ENCODE data around the gene ANKS3.

Gene ANKS3

DNA sequence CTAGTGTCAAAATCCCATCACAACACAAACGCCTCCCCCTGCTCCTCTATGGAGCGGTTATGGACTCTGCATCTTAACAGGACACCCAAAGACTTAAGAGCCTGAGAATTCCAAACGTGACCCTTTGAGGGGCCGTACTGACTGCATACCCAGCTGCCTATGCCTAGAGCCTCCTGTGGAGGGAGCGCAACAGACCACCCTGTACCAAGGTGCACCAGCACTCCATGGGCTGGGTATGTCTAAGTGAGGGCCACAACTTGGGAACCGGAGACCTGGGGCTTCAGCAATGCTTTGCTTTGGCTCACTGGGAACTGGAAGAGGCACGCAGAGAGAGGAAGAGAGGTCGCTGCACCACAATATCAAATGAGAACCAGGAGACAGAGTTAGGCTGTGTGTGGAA is 5.4 kb downstream of the ANKS3 start:
- Mint-ChIP-seq H3K27ac (no peak overlapping the region), H3K4me3 (no peak overlapping the region), H3K27me3 (no peaks in the 10 kb centered on the region), H3K9me3 (no peaks in the 10 kb centered on the region), H3K36me3 (peaks cover 22 to 33% of the 10 kb centered on the region in 2 donors), H3K4me1 (peaks cover 3 to 17% of the 10 kb centered on the region in 2 donors)
- ATAC-seq (replicated peaks): no peak
- no peak for DNase-seq

DNA sequence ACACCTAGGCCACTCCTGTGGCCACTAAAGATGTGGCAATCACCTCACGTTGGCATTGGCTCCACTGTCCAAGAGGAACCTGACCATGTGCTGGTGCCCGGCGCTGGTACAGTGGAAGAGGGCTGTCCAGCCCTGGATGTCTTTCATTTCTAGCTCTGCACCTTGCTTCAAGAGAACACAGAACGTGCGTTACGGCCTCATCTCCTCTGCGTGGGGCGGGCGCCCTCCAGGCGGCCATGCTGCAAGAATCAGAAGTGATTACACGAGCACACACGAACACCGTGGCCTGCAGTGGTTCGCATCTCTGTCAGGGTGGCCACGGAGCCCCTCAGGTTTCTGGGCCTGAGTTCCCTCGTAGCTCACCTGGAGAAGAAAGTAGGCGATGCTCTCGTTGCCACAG is 7.5 kb downstream of the ANKS3 start:
- no peak for ATAC-seq (replicated peaks)
- H3K27ac Mint-ChIP-seq: no peak overlapping the region

DNA sequence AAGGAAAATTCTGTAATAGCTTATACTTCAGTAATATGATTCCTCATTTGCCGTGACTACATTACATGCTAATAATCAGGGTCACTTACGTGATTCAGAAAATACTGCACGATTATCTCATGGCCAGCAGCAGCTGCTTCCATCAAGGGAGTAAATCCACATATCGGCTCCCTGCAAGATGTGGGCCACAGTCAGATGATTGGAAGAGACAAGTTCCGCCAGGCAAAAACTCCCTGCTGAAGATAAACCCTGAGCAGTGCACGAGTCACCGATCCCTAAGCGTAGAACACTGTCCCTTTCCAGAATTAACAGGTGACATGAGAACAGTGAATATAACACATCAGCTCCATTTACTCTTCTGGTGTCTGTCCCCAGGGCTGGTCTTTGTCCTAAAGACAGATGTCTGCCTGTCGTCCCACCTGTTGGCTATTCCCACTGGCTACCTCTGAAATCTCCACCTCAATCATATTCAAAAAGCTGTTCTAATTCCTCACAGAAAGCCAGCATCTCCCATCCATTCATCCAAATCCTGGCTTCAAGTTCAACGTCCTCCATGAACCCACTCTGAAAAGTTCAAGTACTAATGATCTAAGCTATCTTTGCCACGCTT is 9.3 kb downstream of the ANKS3 start:
- no peaks in the 10 kb centered on the region for H3K27me3 Mint-ChIP-seq
- H3K4me3 Mint-ChIP-seq: no peak overlapping the region
- H3K9me3 Mint-ChIP-seq: no peaks in the 10 kb centered on the region
- H3K27ac Mint-ChIP-seq: no peak overlapping the region
- peaks cover 30 to 32% of the 10 kb centered on the region in 2 donors for H3K36me3 Mint-ChIP-seq
- peaks cover 0 to 6% of the 10 kb centered on the region in 2 donors for H3K4me1 Mint-ChIP-seq
- DNase-seq (no peak), ATAC-seq (replicated peaks) (no peak)

More for the DNA sequence above, 7.5 kb downstream of the ANKS3 start:
- peaks cover 31 to 40% of the 10 kb centered on the region in 2 donors for H3K36me3 Mint-ChIP-seq
- DNase-seq: no peak
- no peak overlapping the region for H3K4me3 Mint-ChIP-seq
- H3K4me1 Mint-ChIP-seq: peaks cover 0 to 6% of the 10 kb centered on the region in 2 donors
- no peaks in the 10 kb centered on the region for H3K9me3 Mint-ChIP-seq
- no peaks in the 10 kb centered on the region for H3K27me3 Mint-ChIP-seq

DNA sequence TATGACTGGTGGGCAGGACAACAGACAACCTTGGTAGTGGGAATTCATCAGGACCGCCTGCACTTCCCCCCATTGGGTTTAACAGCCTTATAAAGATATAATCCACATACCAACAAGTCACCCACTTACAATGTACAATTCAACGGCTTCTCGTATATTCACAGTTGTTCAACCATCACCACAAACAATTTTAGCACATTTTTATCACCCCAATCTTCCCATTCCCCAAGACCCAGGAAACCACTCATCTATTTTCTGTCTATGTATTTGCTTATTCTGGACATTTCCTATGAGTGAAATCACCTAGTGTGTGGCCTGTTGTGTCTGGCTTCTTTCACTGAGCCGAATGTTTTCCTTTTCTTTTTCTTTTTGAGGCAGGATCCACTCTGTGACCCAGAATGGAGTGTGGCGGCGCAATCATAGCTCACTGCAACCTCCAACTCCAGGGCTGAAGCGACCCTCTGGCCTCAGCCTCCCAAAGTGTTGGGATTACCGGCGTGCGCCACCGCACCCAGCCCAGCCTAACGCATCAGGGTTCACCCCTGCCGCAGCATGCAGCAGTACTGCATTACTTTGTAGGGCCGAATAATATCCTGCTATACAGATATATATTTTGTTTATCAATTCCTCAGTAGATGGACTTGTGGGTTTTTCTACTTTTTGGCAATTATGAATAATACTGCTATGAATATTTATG is 10.9 kb downstream of the ANKS3 start:
- H3K9me3 Mint-ChIP-seq: no peaks in the 10 kb centered on the region
- DNase-seq (no peak), ATAC-seq (replicated peaks) (no peak)
- peaks cover 23 to 25% of the 10 kb centered on the region in 2 donors for H3K36me3 Mint-ChIP-seq
- no peak overlapping the region for H3K27ac Mint-ChIP-seq
- no peaks in the 10 kb centered on the region for H3K27me3 Mint-ChIP-seq
- H3K4me3 Mint-ChIP-seq: no peak overlapping the region
- H3K4me1 Mint-ChIP-seq: peaks cover 0 to 10% of the 10 kb centered on the region in 2 donors

GRCh38 chr16:4718466-4718865 is 15.6 kb downstream of the ANKS3 start:
- H3K27me3 Mint-ChIP-seq: no peaks in the 10 kb centered on the region
- peaks cover 16 to 30% of the 10 kb centered on the region in 2 donors for H3K36me3 Mint-ChIP-seq
- H3K4me1 Mint-ChIP-seq: peaks cover 0 to 10% of the 10 kb centered on the region in 2 donors
- DNase-seq (no peak), ATAC-seq (replicated peaks) (no peak)
- no peak overlapping the region for H3K4me3 Mint-ChIP-seq
- H3K9me3 Mint-ChIP-seq: no peaks in the 10 kb centered on the region
- H3K27ac Mint-ChIP-seq: no peak overlapping the region

- Mint-ChIP-seq H3K27ac (no peak overlapping the region), H3K9me3 (no peaks in the 10 kb centered on the region), H3K4me1 (peaks cover 0 to 10% of the 10 kb centered on the region in 2 donors), H3K36me3 (peaks cover 20 to 42% of the 10 kb centered on the region in 2 donors), H3K4me3 (no peak overlapping the region), H3K27me3 (no peaks in the 10 kb centered on the region)
- DNase-seq (no peak), ATAC-seq (replicated peaks) (no peak)
These were observed 19.1 kb downstream of the ANKS3 start for GRCh38 chr16:4714996-4715395.

- ATAC-seq (replicated peaks): no peak
- Mint-ChIP-seq H3K9me3 (no peaks in the 10 kb centered on the region), H3K27ac (no peak overlapping the region), H3K36me3 (peaks cover 26 to 46% of the 10 kb centered on the region in 2 donors), H3K4me1 (peaks cover 0 to 7% of the 10 kb centered on the region in 2 donors), H3K27me3 (no peaks in the 10 kb centered on the region), H3K4me3 (no peak overlapping the region)
- DNase-seq: no peak
These were observed 20.2 kb downstream of the ANKS3 start for GRCh38 chr16:4713663-4714501.

DNA sequence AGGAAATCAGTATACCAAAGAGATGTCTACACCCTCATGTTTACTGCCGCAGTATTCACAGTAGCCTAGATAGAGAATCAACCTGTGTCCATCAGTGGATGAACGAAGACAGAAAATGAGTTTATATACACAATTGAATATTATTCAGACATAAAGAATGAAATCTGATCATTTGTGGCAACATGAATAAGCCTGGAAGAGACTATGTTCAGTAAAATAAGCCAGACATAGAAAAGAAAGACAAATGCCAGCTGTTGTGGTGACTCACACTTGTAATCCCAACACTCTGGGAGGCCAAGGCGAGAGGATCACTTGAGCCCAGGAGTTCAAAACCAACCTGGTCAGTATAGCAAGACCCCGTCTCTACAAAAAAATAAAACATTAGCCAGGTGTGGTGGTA is 24.6 kb downstream of the ANKS3 start:
- H3K4me1 Mint-ChIP-seq: no peaks in the 10 kb centered on the region
- no peaks in the 10 kb centered on the region for H3K27me3 Mint-ChIP-seq
- no peak for DNase-seq
- H3K27ac Mint-ChIP-seq: no peak overlapping the region
- no peaks in the 10 kb centered on the region for H3K9me3 Mint-ChIP-seq
- H3K36me3 Mint-ChIP-seq: peaks cover 41 to 57% of the 10 kb centered on the region in 2 donors
- no peak overlapping the region for H3K4me3 Mint-ChIP-seq
- ATAC-seq (replicated peaks): no peak

DNA sequence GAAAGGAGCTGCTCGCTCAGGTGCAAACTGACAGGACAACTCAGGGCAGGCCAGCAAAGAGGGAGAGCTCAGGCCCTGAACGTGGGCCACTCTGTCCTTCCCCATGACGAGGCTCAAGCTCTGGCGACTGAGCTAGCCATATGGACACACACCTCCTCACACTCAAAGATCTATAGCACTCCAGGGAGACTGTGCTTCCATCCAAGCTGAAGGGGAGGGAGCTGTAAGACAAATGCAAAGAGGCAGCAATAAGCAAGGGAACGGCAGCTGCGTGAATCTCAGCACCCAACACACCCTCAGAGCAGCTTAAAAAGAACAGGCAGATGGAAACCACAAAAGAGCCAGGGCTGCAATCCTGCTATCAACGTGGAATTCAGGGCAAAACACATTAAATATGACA is 27.2 kb downstream of the ANKS3 start:
- no peak for DNase-seq
- Mint-ChIP-seq H3K36me3 (peaks cover 31 to 45% of the 10 kb centered on the region in 2 donors), H3K27ac (no peak overlapping the region), H3K4me3 (no peak overlapping the region), H3K27me3 (no peaks in the 10 kb centered on the region), H3K4me1 (peaks cover 0 to 4% of the 10 kb centered on the region in 2 donors), H3K9me3 (no peaks in the 10 kb centered on the region)
- no peak for ATAC-seq (replicated peaks)

DNA sequence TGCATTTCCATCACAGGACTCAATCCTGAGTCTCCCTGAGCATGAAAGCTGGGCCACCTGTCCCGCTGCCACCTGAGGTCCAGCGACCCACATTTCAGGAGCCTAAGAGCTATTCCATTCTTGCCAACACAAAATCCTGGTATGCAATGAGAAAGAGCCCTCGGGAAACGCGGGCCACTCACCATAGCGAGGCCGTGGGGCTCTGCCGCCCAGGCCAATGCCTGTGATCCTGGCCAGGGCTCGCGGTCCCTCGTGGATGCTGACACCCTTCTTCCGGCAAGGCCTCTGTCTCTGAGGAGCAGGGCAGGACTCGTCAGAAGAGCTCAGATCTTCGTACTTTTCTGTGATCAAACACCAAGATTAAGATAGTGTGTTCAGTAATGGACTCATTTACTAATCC is 29.2 kb downstream of the ANKS3 start:
- H3K4me3 Mint-ChIP-seq: no peak overlapping the region
- no peak for ATAC-seq (replicated peaks)
- H3K4me1 Mint-ChIP-seq: peaks cover 0 to 4% of the 10 kb centered on the region in 2 donors
- DNase-seq: no peak
- no peaks in the 10 kb centered on the region for H3K27me3 Mint-ChIP-seq
- H3K27ac Mint-ChIP-seq: no peak overlapping the region
- H3K9me3 Mint-ChIP-seq: no peaks in the 10 kb centered on the region
- peaks cover 29 to 38% of the 10 kb centered on the region in 2 donors for H3K36me3 Mint-ChIP-seq

- DNase-seq (no peak), ATAC-seq (replicated peaks) (no peak)
- H3K4me3 Mint-ChIP-seq: no peak overlapping the region
- H3K27ac Mint-ChIP-seq: no peak overlapping the region
- H3K27me3 Mint-ChIP-seq: no peaks in the 10 kb centered on the region
- peaks cover 28 to 38% of the 10 kb centered on the region in 2 donors for H3K36me3 Mint-ChIP-seq
- H3K9me3 Mint-ChIP-seq: no peaks in the 10 kb centered on the region
- H3K4me1 Mint-ChIP-seq: peaks cover 0 to 4% of the 10 kb centered on the region in 2 donors
These were observed 29.6 kb downstream of the ANKS3 start for GRCh38 chr16:4704491-4704890.

DNA sequence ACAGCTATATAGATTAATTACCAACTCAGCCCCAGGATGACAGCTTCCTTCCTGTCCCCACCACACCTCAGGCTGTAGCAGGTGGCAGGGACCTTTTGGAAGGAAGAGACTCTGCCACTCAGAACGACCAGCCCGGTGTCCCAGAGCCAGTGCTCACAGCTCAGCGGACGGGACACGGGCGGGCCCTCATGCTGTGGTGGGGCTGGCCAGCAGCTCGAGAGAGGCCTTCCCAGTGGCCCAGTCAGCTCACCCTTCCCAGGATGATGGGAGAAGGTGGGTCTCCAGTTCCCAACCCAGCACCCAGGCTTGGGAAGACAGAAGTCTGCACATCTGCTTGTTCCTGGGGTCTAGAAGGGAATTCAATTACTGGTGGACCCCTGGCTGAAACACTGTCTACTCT is 30.2 kb downstream of the ANKS3 start:
- peaks cover 0 to 4% of the 10 kb centered on the region in 2 donors for H3K4me1 Mint-ChIP-seq
- ATAC-seq (replicated peaks): no peak
- no peaks in the 10 kb centered on the region for H3K9me3 Mint-ChIP-seq
- H3K36me3 Mint-ChIP-seq: peaks cover 29 to 41% of the 10 kb centered on the region in 2 donors
- no peaks in the 10 kb centered on the region for H3K27me3 Mint-ChIP-seq
- no peak overlapping the region for H3K4me3 Mint-ChIP-seq
- DNase-seq: no peak
- H3K27ac Mint-ChIP-seq: no peak overlapping the region

GRCh38 chr16:4702466-4702808 is 31.6 kb downstream of the ANKS3 start:
- H3K36me3 Mint-ChIP-seq: peaks cover 29 to 36% of the 10 kb centered on the region in 2 donors
- DNase-seq: no peak
- H3K4me1 Mint-ChIP-seq: peaks cover 0 to 4% of the 10 kb centered on the region in 2 donors

DNA sequence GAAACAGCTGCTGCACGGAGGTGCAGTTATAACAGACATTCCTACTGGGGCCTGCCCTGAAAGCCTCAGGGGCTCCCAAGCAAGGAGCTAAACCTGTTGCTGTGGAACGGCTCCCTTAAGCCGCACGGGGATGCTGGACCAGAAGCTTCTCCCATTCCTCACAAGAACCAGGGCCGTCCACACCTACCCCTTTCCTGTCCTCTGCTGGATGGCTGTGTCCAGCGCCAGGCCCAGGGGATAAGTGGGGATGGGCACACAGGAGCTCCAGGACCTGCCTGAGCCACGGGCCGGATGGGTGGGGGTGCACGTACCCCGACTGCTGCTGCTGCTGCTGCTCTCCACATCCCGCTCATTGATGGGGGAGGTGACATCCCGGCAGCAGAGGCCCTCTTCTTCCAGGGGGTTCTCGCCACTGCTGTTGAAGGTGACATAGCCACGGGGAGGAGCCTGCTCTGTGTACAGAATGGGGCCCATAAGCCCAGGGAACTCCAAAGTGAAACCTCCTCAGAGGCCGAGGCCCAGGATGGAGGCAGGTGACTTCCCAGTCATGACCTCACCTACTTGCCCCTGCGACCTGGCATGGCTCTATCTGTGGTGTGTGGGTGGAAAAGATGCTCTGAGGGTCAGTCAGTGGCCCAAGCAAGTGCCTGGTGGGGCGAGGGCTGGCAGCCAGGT is 32.1 kb downstream of the ANKS3 start:
- ATAC-seq (replicated peaks) (no peak), DNase-seq (no peak)
- Mint-ChIP-seq H3K27me3 (no peaks in the 10 kb centered on the region), H3K9me3 (no peaks in the 10 kb centered on the region), H3K4me3 (no peak overlapping the region), H3K36me3 (peaks cover 29 to 37% of the 10 kb centered on the region in 2 donors), H3K27ac (no peak overlapping the region), H3K4me1 (peaks cover 0 to 4% of the 10 kb centered on the region in 2 donors)

More at GRCh38 chr16:4702466-4702808, 31.6 kb downstream of the ANKS3 start:
- H3K4me3 Mint-ChIP-seq: no peak overlapping the region
- H3K9me3 Mint-ChIP-seq: no peaks in the 10 kb centered on the region
- ATAC-seq (replicated peaks): no peak
- no peaks in the 10 kb centered on the region for H3K27me3 Mint-ChIP-seq
- no peak overlapping the region for H3K27ac Mint-ChIP-seq
